GM18502 (cell line): ENCODE results near the gene CDC6.

ENCODE experiments used
- ATAC-seq: cut with Tn5 transposase; IDR thresholded peaks from one replicate; pipeline ENCODE4 v1.9.1; 2021; ENCODE audit warnings: mild to moderate bottlenecking; ENCODE audit not compliant: unreplicated experiment, poor library complexity

The CDC6 gene

GRCh38 chr17:40335620-40336019 is 47.9 kb downstream of the CDC6 start:
- no peak for ATAC-seq

GRCh38 chr17:40337351-40337750 is 49.7 kb downstream of the CDC6 start:
- ATAC-seq = no peak

GRCh38 chr17:40338058-40338457 is 50.4 kb downstream of the CDC6 start:
- no peak for ATAC-seq

- ATAC-seq = no peak
Measured at GRCh38 chr17:40338941-40339649, 51.4 kb downstream of the CDC6 start.

GRCh38 chr17:40340327-40340726 is 52.6 kb downstream of the CDC6 start:
- ATAC-seq = no peak

GRCh38 chr17:40340880-40341807 is 53.5 kb downstream of the CDC6 start:
- peak; percentile 74 for ATAC-seq

GRCh38 chr17:40341808-40342503 is 54.3 kb downstream of the CDC6 start:
- ATAC-seq = no peak

- no peak for ATAC-seq
Measured at GRCh38 chr17:40342504-40343218, 55.0 kb downstream of the CDC6 start.

GRCh38 chr17:40343219-40344119 is 55.8 kb downstream of the CDC6 start:
- ATAC-seq = no peak

- no peak for ATAC-seq
Measured at GRCh38 chr17:40344421-40345160, 56.9 kb downstream of the CDC6 start.

GRCh38 chr17:40345161-40345993 is 57.7 kb downstream of the CDC6 start:
- ATAC-seq = no peak

- ATAC-seq = no peak
Measured at GRCh38 chr17:40345994-40346764, 58.5 kb downstream of the CDC6 start.

GRCh38 chr17:40346765-40347158 is 59.1 kb downstream of the CDC6 start:
- no peak for ATAC-seq

- no peak for ATAC-seq
Measured at GRCh38 chr17:40347319-40348135, 59.8 kb downstream of the CDC6 start.

- no peak for ATAC-seq
Measured at GRCh38 chr17:40348136-40348504, 60.4 kb downstream of the CDC6 start.
